Esophagus squamous epithelium (tissue), 5 donors: ENCODE results near the gene SF3B3. TPM values are rescaled to one million over a fixed set of nuclear protein-coding genes. Genes with fewer than 3 reads are reported as not detected.

Experiments used
- DNase-seq: peaks from one replicate; lab custom pipeline; 2025; lab: John Stamatoyannopoulos, UW
- H3K27ac ChIP-seq, 4 donors: fragments of 200-600 bp; sonication (generic); one replicate each; pipeline ENCODE4 v1.5.1; 2016 to 2019; ENCODE audit warnings: mild to moderate bottlenecking in 1 of 4
- H3K27me3 ChIP-seq, 4 donors: fragments of 200-600 bp; sonication (generic); 1 replicate in 3 of 4; 2 replicates in 1 of 4; pipeline versions ENCODE4 v1.5.1 to v1.6.0; 2017 to 2021; ENCODE audit warnings: antibody characterized with exemption in 1 of 4
- H3K36me3 ChIP-seq, 3 donors: fragments of 200-600 bp; sonication (generic); one replicate each; pipeline ENCODE4 v1.5.1; 2016 to 2019
- H3K4me1 ChIP-seq, 3 donors: fragments of 200-600 bp; sonication (generic); one replicate each; pipeline ENCODE4 v1.5.1; 2017 to 2019
- H3K4me3 ChIP-seq, 4 donors: fragments of 200-600 bp; sonication (generic); 1 replicate in 3 of 4; 2 replicates in 1 of 4; pipeline ENCODE4 v1.5.1; 2016 to 2019; ENCODE audit warnings: mild to moderate bottlenecking in 2 of 4, moderate library complexity in 1 of 4
- H3K9me3 ChIP-seq, 3 donors: fragments of 200-600 bp; sonication (generic); one replicate each; pipeline ENCODE4 v1.5.1; 2016 to 2019
- POLR2A ChIP-seq, 4 donors: fragments of 450-650 bp; IDR thresholded peaks; one replicate each; pipeline ENCODE4 v1.6.1; 2017; ENCODE audit warnings: antibody characterized with exemption in 4 of 4, mild to moderate bottlenecking in 4 of 4, moderate library complexity in 3 of 4
- WGBS, 2 donors: methylation state at CpG; one replicate each; pipeline ENCODE4 v1.1.5; 2018; 5-methylcytosine and 5-hydroxymethylcytosine counted together
- intact Hi-C: fragments of 100-400 bp; cut with DNase I; formaldehyde crosslinking; loops from one replicate; pipeline ENCODE4 v1.15.0; 2022
- total RNA-seq, 4 donors: library from RNA; depleted of rRNA; stranded (reverse); fragments of >200 nt; gene quantifications; one replicate each; pipeline ENCODE4 v1.1.0, GENCODE V29; 2016
- TF ChIP-seq, protein P1 (sequence below), 6 experiments: fragments of 450-650 bp in 4 of 6; fragments of 200-600 bp in 2 of 6; sonication (generic) in 2 of 6; IDR thresholded peaks; one replicate each; pipeline ENCODE4 v1.5.1; 2016 to 2019; ENCODE audit warnings: antibody characterized with exemption in 6 of 6, mild to moderate bottlenecking in 4 of 6, moderate library complexity in 4 of 6
- donor health status: DM: yes; HTN: yes; CAD: no.

Gene SF3B3
- total RNA-seq, 4 donors from 2014 or later = 77.9 to 145 (median 134) TPM

DNA sequence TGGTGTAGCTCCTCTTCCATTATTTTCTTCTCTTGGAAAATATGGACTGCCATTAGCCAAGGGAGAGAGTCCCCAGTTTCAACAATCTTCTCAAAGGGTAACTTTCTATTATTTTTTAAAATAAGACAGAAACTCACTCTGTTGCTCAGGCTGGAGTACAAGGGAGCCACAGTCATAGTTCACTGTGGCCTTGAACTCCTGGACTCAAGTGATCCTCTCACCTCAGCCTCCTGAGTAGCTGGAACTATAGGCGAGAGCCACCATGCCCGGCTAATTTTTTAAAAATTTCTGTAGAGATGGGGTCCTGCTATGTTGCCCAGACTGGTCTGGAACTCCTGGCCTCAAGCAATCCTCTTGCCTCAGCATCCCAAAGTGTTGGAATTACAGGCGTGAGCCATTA is 13.4 kb upstream of the SF3B3 start:
- H3K36me3 ChIP-seq = peaks cover 15 to 100% (median 62%) of the 10 kb centered on the region in 3 donors
- H3K4me1 ChIP-seq = no peaks in the 10 kb centered on the region
- TF ChIP-seq, protein P1, sequence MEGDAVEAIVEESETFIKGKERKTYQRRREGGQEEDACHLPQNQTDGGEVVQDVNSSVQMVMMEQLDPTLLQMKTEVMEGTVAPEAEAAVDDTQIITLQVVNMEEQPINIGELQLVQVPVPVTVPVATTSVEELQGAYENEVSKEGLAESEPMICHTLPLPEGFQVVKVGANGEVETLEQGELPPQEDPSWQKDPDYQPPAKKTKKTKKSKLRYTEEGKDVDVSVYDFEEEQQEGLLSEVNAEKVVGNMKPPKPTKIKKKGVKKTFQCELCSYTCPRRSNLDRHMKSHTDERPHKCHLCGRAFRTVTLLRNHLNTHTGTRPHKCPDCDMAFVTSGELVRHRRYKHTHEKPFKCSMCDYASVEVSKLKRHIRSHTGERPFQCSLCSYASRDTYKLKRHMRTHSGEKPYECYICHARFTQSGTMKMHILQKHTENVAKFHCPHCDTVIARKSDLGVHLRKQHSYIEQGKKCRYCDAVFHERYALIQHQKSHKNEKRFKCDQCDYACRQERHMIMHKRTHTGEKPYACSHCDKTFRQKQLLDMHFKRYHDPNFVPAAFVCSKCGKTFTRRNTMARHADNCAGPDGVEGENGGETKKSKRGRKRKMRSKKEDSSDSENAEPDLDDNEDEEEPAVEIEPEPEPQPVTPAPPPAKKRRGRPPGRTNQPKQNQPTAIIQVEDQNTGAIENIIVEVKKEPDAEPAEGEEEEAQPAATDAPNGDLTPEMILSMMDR (IDR thresholded peaks at IDR 0.05) = no peak
- no peak for TF ChIP-seq POLR2A (IDR thresholded peaks at IDR 0.05)
- H3K27ac ChIP-seq = no peak overlapping the region
- H3K27me3 ChIP-seq = no peaks in the 10 kb centered on the region
- intact Hi-C loops = loop anchor here (10.0 kb wide), 1 partner anchor 155 kb away; no protein-coding TSS in a partner anchor
- no peak for DNase-seq
- H3K4me3 ChIP-seq = no peak overlapping the region
- WGBS, 2 donors = 90 to 98% methylated on average over 2 to 3 of the region's 3 CpGs
- no peaks in the 10 kb centered on the region for H3K9me3 ChIP-seq

GRCh38 chr16:70511833-70512232 is 11.8 kb upstream of the SF3B3 start:
- TF ChIP-seq, protein P1 (IDR thresholded peaks at IDR 0.05) = no peak
- no peak for TF ChIP-seq POLR2A (IDR thresholded peaks at IDR 0.05)
- no peak overlapping the region for H3K4me3 ChIP-seq
- H3K27ac ChIP-seq = no peak overlapping the region
- H3K4me1 ChIP-seq = no peaks in the 10 kb centered on the region
- WGBS, 2 donors = 69 to 100% methylated on average over 1 of the region's 1 CpG
- intact Hi-C loops = loop anchor here (10.0 kb wide), 1 partner anchor 157 kb away; no protein-coding TSS in a partner anchor
- H3K9me3 ChIP-seq = no peaks in the 10 kb centered on the region
- peaks cover 17 to 100% (median 63%) of the 10 kb centered on the region in 3 donors for H3K36me3 ChIP-seq
- no peaks in the 10 kb centered on the region for H3K27me3 ChIP-seq
- no peak for DNase-seq

- Histone ChIP-seq H3K36me3 (peaks cover 18 to 100% (median 63%) of the 10 kb centered on the region in 3 donors), H3K4me1 (no peaks in the 10 kb centered on the region), H3K9me3 (no peaks in the 10 kb centered on the region), H3K27me3 (no peaks in the 10 kb centered on the region), H3K27ac (no peak overlapping the region), H3K4me3 (no peak overlapping the region)
- WGBS, 2 donors = 70 to 83% methylated on average over 5 of the region's 5 CpGs
- intact Hi-C loops = loop anchor here (10.0 kb wide), 1 partner anchor 158 kb away; no protein-coding TSS in a partner anchor
- no peak for DNase-seq
- TF ChIP-seq POLR2A (IDR thresholded peaks at IDR 0.05) = no peak
- TF ChIP-seq, protein P1 (IDR thresholded peaks at IDR 0.05) = no peak
These were observed 11.2 kb upstream of the SF3B3 start for GRCh38 chr16:70512456-70512855.

GRCh38 chr16:70520612-70521297 is 2.9 kb upstream of the SF3B3 start:
- no peaks in the 10 kb centered on the region for H3K9me3 ChIP-seq
- no peaks in the 10 kb centered on the region for H3K27me3 ChIP-seq
- H3K4me3 ChIP-seq = no peak overlapping the region
- intact Hi-C loops = loop anchor here (5.0 kb wide), 1 partner anchor 137 kb away; no protein-coding TSS in a partner anchor
- no peak for DNase-seq
- no peak overlapping the region for H3K27ac ChIP-seq
- peaks cover 3 to 40% (median 13%) of the 10 kb centered on the region in 3 donors for H3K36me3 ChIP-seq
- H3K4me1 ChIP-seq = peaks cover 5 to 33% (median 19%) of the 10 kb centered on the region in 3 donors
- TF ChIP-seq POLR2A (IDR thresholded peaks at IDR 0.05) = no peak
- TF ChIP-seq, protein P1 (IDR thresholded peaks at IDR 0.05) = no peak
- 69 to 73% methylated on average over 8 of the region's 8 CpGs for WGBS, 2 donors
